Loucy (cell line): ENCODE data around the gene CADM2.

ENCODE experiments used
- H2AFZ ChIP-seq: fragments of 200-600 bp; sonication (generic); 2 replicates; pipeline ENCODE4 v1.6.0; 2016; ENCODE audit warnings: antibody characterized with exemption, mild to moderate bottlenecking, low read length, moderate library complexity
- H3F3A ChIP-seq: fragments of 200-600 bp; 2 replicates; pipeline ENCODE4 v1.6.0; 2016; ENCODE audit warnings: antibody characterized with exemption, low read depth, mild to moderate bottlenecking
- H3K27me3 ChIP-seq: fragments of 200-600 bp; sonication (generic); 2 replicates; pipeline ENCODE4 v1.6.1; 2014; ENCODE audit warnings: low read length, mild to moderate bottlenecking; ENCODE audit not compliant: insufficient read depth, poor library complexity, severe bottlenecking
- H3K36me3 ChIP-seq: fragments of 200-600 bp; sonication (generic); 2 replicates; pipeline ENCODE4 v1.6.1; 2016; ENCODE audit warnings: low read length; ENCODE audit not compliant: insufficient read depth
- H3K4me1 ChIP-seq: fragments of 200-600 bp; sonication (generic); 2 replicates; pipeline ENCODE4 v1.5.1; 2014; ENCODE audit warnings: low read length, mild to moderate bottlenecking; ENCODE audit not compliant: insufficient read depth, poor library complexity, severe bottlenecking
- H3K4me2 ChIP-seq: fragments of 200-600 bp; sonication (generic); 2 replicates; pipeline ENCODE4 v1.6.0; 2014; ENCODE audit warnings: antibody characterized with exemption, low read length, low read depth, mild to moderate bottlenecking; ENCODE audit not compliant: poor library complexity, severe bottlenecking
- H3K4me3 ChIP-seq: fragments of 200-600 bp; sonication (generic); 2 replicates; pipeline ENCODE4 v1.5.1; 2014; ENCODE audit warnings: low read length, mild to moderate bottlenecking, mixed read lengths; ENCODE audit not compliant: poor library complexity, severe bottlenecking
- H3K79me2 ChIP-seq: fragments of 200-600 bp; sonication (generic); 2 replicates; pipeline ENCODE4 v1.6.1; 2014; ENCODE audit warnings: low read length; ENCODE audit not compliant: insufficient read depth
- H3K9ac ChIP-seq: fragments of 200-600 bp; sonication (generic); 2 replicates; pipeline ENCODE4 v1.6.0; 2014; ENCODE audit warnings: mild to moderate bottlenecking, low read depth, low read length, moderate library complexity; ENCODE audit not compliant: poor library complexity, severe bottlenecking
- H3K9me2 ChIP-seq: fragments of 200-600 bp; sonication (generic); replicated peaks from 2 replicates; pipeline ENCODE4 v1.6.1; 2016; ENCODE audit warnings: low read depth, low read length, mixed read lengths
- H3K9me3 ChIP-seq: fragments of 200-600 bp; sonication (generic); 2 replicates; pipeline ENCODE4 v1.6.1; 2014; ENCODE audit warnings: mild to moderate bottlenecking, antibody characterized with exemption, low read length, low read depth; ENCODE audit not compliant: insufficient read depth
- H4K20me1 ChIP-seq: fragments of 200-600 bp; sonication (generic); 2 replicates; pipeline ENCODE4 v1.6.0; 2014; ENCODE audit warnings: antibody characterized with exemption, low read length, mild to moderate bottlenecking; ENCODE audit not compliant: insufficient read depth, poor library complexity, severe bottlenecking
- EZH2phosphoT487 ChIP-seq: fragments of 200-600 bp; IDR thresholded peaks from 2 replicates; pipeline ENCODE4 v1.6.1; 2018; ENCODE audit warnings: antibody characterized with exemption, mild to moderate bottlenecking, moderate library complexity, borderline replicate concordance
- TF ChIP-seq, protein P1 (sequence below): fragments of 200-600 bp; sonication (generic); conservative IDR thresholded peaks from 2 replicates; pipeline ENCODE4 v1.5.1; 2014; ENCODE audit warnings: mild to moderate bottlenecking, antibody characterized with exemption, low read length

CADM2 gene

DNA sequence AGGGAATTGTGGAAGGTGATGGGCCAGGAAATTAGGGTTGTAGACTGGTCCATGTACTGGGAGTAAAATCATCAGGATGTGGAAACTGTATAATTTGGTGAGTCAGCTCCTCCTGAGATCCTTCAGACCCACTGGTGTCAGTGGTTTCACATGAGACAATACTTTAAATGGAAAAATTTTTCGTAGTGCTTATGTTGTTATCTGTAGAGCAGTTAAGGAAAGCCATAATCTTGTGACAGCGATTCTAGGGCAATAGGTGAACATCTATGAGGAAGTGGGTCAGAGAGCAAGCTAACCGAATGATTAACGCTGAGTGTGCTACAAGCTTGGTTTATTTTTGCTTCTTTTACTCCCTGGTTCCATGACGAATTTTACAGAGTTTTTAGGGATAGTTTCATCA, 200.6 kb downstream of the CADM2 start:
- no peak overlapping the region for H2AFZ ChIP-seq
- no peaks in the 10 kb centered on the region for H3K36me3 ChIP-seq
- no peaks in the 10 kb centered on the region for H3K9me3 ChIP-seq

DNA sequence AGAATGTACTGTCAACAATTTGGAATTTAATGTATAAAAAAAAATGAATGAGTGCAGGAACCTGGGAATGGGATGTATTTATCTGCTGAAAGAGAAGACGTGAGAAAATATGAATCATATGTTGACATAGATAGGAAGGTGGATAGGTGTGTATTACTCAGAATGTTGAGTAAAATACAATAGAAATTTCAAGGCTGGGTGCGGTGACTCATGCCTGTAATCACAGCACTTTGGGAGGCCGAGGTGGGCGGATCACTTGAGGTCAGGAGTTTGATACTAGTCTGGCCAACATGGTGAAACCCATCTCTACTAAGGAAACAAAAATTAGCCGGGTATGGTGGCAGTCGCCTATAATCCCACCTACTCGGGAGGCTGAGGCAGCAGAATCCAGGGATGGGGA, 202.8 kb downstream of the CADM2 start:
- H3K4me2 ChIP-seq, result no peak overlapping the region
- no peak overlapping the region for H3K9ac ChIP-seq
- no peaks in the 10 kb centered on the region for H3K9me3 ChIP-seq
- H3K36me3 ChIP-seq, result no peaks in the 10 kb centered on the region
- no peak for TF ChIP-seq EZH2phosphoT487
- TF ChIP-seq, protein P1, sequence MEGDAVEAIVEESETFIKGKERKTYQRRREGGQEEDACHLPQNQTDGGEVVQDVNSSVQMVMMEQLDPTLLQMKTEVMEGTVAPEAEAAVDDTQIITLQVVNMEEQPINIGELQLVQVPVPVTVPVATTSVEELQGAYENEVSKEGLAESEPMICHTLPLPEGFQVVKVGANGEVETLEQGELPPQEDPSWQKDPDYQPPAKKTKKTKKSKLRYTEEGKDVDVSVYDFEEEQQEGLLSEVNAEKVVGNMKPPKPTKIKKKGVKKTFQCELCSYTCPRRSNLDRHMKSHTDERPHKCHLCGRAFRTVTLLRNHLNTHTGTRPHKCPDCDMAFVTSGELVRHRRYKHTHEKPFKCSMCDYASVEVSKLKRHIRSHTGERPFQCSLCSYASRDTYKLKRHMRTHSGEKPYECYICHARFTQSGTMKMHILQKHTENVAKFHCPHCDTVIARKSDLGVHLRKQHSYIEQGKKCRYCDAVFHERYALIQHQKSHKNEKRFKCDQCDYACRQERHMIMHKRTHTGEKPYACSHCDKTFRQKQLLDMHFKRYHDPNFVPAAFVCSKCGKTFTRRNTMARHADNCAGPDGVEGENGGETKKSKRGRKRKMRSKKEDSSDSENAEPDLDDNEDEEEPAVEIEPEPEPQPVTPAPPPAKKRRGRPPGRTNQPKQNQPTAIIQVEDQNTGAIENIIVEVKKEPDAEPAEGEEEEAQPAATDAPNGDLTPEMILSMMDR, result no peak
- no peaks in the 10 kb centered on the region for H3K9me2 ChIP-seq
- H3K79me2 ChIP-seq, result no peaks in the 10 kb centered on the region
- no peaks in the 10 kb centered on the region for H3K27me3 ChIP-seq
- no peak overlapping the region for H2AFZ ChIP-seq
- H4K20me1 ChIP-seq, result no peaks in the 10 kb centered on the region
- no peaks in the 10 kb centered on the region for H3K4me1 ChIP-seq
- no peak overlapping the region for H3K4me3 ChIP-seq
- H3F3A ChIP-seq, result no peaks in the 10 kb centered on the region

More for the DNA sequence above, 200.6 kb downstream of the CADM2 start:
- no peaks in the 10 kb centered on the region for H3K9me2 ChIP-seq
- H3K4me1 ChIP-seq, result no peaks in the 10 kb centered on the region
- H3K4me2 ChIP-seq, result no peak overlapping the region
- no peak overlapping the region for H3K4me3 ChIP-seq
- H4K20me1 ChIP-seq, result no peaks in the 10 kb centered on the region
- H3K79me2 ChIP-seq, result no peaks in the 10 kb centered on the region
- no peak overlapping the region for H3K9ac ChIP-seq
- no peak for TF ChIP-seq EZH2phosphoT487
- TF ChIP-seq, protein P1, result no peak
- H3K27me3 ChIP-seq, result no peaks in the 10 kb centered on the region
- no peaks in the 10 kb centered on the region for H3F3A ChIP-seq

DNA sequence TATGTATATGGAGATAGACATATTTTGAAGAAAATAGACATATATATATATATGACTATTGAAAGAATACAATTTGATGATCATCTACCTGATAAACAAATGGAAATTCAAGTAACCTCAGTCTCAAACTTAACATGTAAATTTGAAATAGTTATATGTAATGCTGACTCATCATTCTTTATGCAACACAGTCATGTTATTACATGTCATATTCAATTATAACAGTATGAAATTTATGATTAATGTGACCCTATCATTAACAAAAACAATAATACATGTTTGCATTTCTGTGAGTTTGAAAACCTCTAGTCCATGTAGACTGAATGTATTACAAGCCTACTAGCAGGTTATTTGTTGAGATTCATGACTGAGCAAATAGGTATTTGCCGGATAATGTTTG, 204.1 kb downstream of the CADM2 start:
- Histone ChIP-seq H3K36me3 (no peaks in the 10 kb centered on the region), H3K27me3 (no peaks in the 10 kb centered on the region), H3K4me1 (no peaks in the 10 kb centered on the region), H3K9me3 (no peaks in the 10 kb centered on the region), H2AFZ (no peak overlapping the region), H3K79me2 (no peaks in the 10 kb centered on the region), H3K9ac (no peak overlapping the region), H3F3A (no peaks in the 10 kb centered on the region), H3K4me3 (no peak overlapping the region), H4K20me1 (no peaks in the 10 kb centered on the region), H3K4me2 (no peak overlapping the region), H3K9me2 (no peaks in the 10 kb centered on the region)
- no peak for TF ChIP-seq EZH2phosphoT487
- TF ChIP-seq, protein P1, result no peak
